Globus pallidus (tissue), 1 donor: ENCODE results near the gene APOOL.
A peak's percentile ranks its signal among the peaks of the same experiment; 100 is the strongest.
"Not testable (repeated sequence)": the region's sequence is repeated elsewhere in the genome, so short reads cannot be mapped to it uniquely, and the experiment has no call there.

Experiments
- DNase-seq: peaks from one replicate; pipeline ENCODE4 v3.0.0-alpha.2; 2015; ENCODE audit warnings: low spot score

APOOL gene

GRCh38 chrX:85003655-85004244 lies at the start of gene APOOL:
TSS of gene APOOL (plus strand) at chrX:85003877. CDS start at chrX:85003913, 36 bp downstream.
- DNase-seq: peak; percentile 82

GRCh38 chrX:84956304-84956703 lies 47.4 kb upstream of the APOOL start:
- DNase-seq: no peak

- no peak for DNase-seq
These were observed 28.9 kb upstream of the APOOL start for GRCh38 chrX:84974803-84975202.

- DNase-seq: not testable (repeated sequence)
These were observed 11.9 kb upstream of the APOOL start for GRCh38 chrX:84991739-84992138.

GRCh38 chrX:84993150-84993549 lies 10.5 kb upstream of the APOOL start:
- no peak for DNase-seq

GRCh38 chrX:85001344-85001743 lies 2.3 kb upstream of the APOOL start:
- DNase-seq: no peak

GRCh38 chrX:85004255-85004654 lies 578 bp downstream of the APOOL start:
- no peak for DNase-seq

GRCh38 chrX:85012098-85012497 lies 8.4 kb downstream of the APOOL start:
- DNase-seq: no peak

- not testable (repeated sequence) for DNase-seq
These were observed 11.7 kb downstream of the APOOL start for GRCh38 chrX:85015351-85015750.

- no peak for DNase-seq
These were observed 14.0 kb downstream of the APOOL start for GRCh38 chrX:85017721-85018120.

GRCh38 chrX:85018471-85018870 lies 14.8 kb downstream of the APOOL start:
- DNase-seq: no peak

- DNase-seq: no peak
These were observed 16.5 kb downstream of the APOOL start for GRCh38 chrX:85020216-85020615.

- DNase-seq: no peak
These were observed 20.4 kb downstream of the APOOL start for GRCh38 chrX:85024044-85024443.

- DNase-seq: no peak
These were observed 20.9 kb downstream of the APOOL start for GRCh38 chrX:85024562-85024961.

- DNase-seq: no peak
These were observed 22.5 kb downstream of the APOOL start for GRCh38 chrX:85026170-85026569.

GRCh38 chrX:85029043-85029442 lies 25.4 kb downstream of the APOOL start:
- DNase-seq: no peak

GRCh38 chrX:85031505-85031904 lies 27.8 kb downstream of the APOOL start:
- no peak for DNase-seq

- DNase-seq: no peak
These were observed 33.4 kb downstream of the APOOL start for GRCh38 chrX:85037114-85037513.

GRCh38 chrX:85051627-85052026 lies 48.0 kb downstream of the APOOL start:
- no peak for DNase-seq

GRCh38 chrX:85052205-85052604 lies 48.5 kb downstream of the APOOL start:
- DNase-seq: no peak

GRCh38 chrX:85052636-85053343 lies 49.1 kb downstream of the APOOL start:
- peak; percentile 7 for DNase-seq

GRCh38 chrX:85065512-85066198 lies 62.0 kb downstream of the APOOL start:
- DNase-seq: no peak

- DNase-seq: not testable (repeated sequence)
These were observed 73.6 kb downstream of the APOOL start for GRCh38 chrX:85077247-85077646.
